Esophagus muscularis mucosa (tissue), 4 donors: ENCODE data around the gene HIVEP1.

Experiments used
- EP300 ChIP-seq: sonication (generic); formaldehyde crosslinking; IDR thresholded peaks from one replicate; pipeline ENCODE4 v1.6.1; 2017; ENCODE audit warnings: antibody characterized with exemption
- POLR2A ChIP-seq: fragments of 450-650 bp; IDR thresholded peaks from one replicate; pipeline ENCODE4 v1.6.1; 2017; ENCODE audit warnings: antibody characterized with exemption, moderate library complexity, mild to moderate bottlenecking, low read depth
- POLR2AphosphoS5 ChIP-seq, 2 donors: sonication (generic); formaldehyde crosslinking; IDR thresholded peaks; one replicate each; pipeline ENCODE4 v1.6.1; 2017; ENCODE audit warnings: antibody characterized with exemption in 2 of 2
- TF ChIP-seq, protein P1 (sequence below), 3 experiments: fragments of 200-600 bp in 2 of 3; fragments of 450-650 bp in 1 of 3; sonication (generic) in 2 of 3; IDR thresholded peaks; one replicate each; pipeline ENCODE4 v1.5.1; 2017 to 2019; ENCODE audit warnings: antibody characterized with exemption in 3 of 3, mild to moderate bottlenecking in 2 of 3, moderate library complexity in 1 of 3

DNA sequence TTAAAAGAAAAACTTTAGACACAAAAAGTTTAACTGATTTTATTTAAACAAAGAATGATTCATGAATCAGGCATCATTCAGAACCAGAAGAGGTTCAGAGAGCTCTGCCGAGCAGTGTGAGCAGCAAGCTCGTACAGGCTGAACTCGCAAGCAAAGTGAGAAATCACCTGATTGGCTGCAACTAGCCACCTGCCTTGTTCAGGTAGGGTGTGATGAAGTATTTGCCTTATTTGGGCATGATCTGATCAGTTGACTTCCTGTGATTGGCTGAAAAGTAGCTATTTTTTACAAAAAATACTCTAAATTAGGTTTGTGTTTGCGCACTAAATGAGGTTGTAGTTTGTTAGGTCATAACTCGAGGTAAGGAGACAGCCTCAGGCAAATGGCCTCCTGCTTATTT, 80.7 kb downstream of the HIVEP1 start:
- TF ChIP-seq POLR2A (no peak), POLR2AphosphoS5 (IDR thresholded peaks at IDR 0.05) (no peak), EP300 (no peak)
- TF ChIP-seq, protein P1, sequence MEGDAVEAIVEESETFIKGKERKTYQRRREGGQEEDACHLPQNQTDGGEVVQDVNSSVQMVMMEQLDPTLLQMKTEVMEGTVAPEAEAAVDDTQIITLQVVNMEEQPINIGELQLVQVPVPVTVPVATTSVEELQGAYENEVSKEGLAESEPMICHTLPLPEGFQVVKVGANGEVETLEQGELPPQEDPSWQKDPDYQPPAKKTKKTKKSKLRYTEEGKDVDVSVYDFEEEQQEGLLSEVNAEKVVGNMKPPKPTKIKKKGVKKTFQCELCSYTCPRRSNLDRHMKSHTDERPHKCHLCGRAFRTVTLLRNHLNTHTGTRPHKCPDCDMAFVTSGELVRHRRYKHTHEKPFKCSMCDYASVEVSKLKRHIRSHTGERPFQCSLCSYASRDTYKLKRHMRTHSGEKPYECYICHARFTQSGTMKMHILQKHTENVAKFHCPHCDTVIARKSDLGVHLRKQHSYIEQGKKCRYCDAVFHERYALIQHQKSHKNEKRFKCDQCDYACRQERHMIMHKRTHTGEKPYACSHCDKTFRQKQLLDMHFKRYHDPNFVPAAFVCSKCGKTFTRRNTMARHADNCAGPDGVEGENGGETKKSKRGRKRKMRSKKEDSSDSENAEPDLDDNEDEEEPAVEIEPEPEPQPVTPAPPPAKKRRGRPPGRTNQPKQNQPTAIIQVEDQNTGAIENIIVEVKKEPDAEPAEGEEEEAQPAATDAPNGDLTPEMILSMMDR (IDR thresholded peaks at IDR 0.05), result no peak
